ENCODE measurements around the gene TLK2.

TLK2 gene

GRCh38 chr17:62655656-62656055 lies 177.0 kb downstream of the TLK2 start:
- peaks cover 62% of the 10 kb centered on the region for H3K4me1 Mint-ChIP-seq
- peaks cover 55% of the 10 kb centered on the region for H3K36me3 Mint-ChIP-seq (ENCODE audit: low read depth)
- peaks cover 18% of the 10 kb centered on the region for H3K9me3 Mint-ChIP-seq
- H3K4me3 Mint-ChIP-seq = no peak overlapping the region
- H3K27me3 Mint-ChIP-seq (ENCODE audit: low read depth, poor library complexity) = peaks cover 3% of the 10 kb centered on the region
- no peak for TF ChIP-seq CTCF (IDR thresholded peaks at IDR 0.05)
- DNase-seq = no peak
- H3K27ac Mint-ChIP-seq = no peak overlapping the region

DNA sequence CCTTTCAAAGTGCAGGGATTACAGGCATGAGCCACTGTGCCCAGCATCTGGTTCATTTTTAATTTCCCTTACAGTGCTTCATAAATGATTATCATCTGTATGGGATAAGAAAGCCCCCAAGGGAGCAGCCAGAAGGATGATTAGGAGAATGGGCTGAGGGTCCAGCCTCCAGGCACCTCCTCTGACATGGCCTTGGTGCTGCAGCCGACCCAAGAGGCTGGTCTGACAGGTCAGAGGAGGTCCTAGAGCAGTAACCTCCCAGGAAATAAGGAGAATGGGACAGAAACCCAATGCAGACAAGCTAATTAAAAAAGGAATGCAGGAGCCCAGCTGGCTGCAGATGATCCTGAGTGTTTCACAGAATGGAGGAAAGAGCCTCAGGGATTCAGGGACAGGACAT lies 177.8 kb downstream of the TLK2 start:
- no peak for TF ChIP-seq CTCF (IDR thresholded peaks at IDR 0.05)
- peaks cover 62% of the 10 kb centered on the region for H3K36me3 Mint-ChIP-seq (ENCODE audit: low read depth)
- no peak overlapping the region for H3K27ac Mint-ChIP-seq
- H3K27me3 Mint-ChIP-seq (ENCODE audit: low read depth, poor library complexity) = peaks cover 3% of the 10 kb centered on the region
- no peak overlapping the region for H3K4me3 Mint-ChIP-seq
- H3K4me1 Mint-ChIP-seq = peaks cover 62% of the 10 kb centered on the region
- peaks cover 25% of the 10 kb centered on the region for H3K9me3 Mint-ChIP-seq
- no peak for DNase-seq

- Mint-ChIP-seq H3K36me3 (ENCODE audit: low read depth) (peaks cover 68% of the 10 kb centered on the region), H3K9me3 (peaks cover 27% of the 10 kb centered on the region), H3K27me3 (ENCODE audit: low read depth, poor library complexity) (peaks cover 3% of the 10 kb centered on the region), H3K4me3 (no peak overlapping the region), H3K27ac (peak overlapping the region; percentile 83), H3K4me1 (peaks cover 55% of the 10 kb centered on the region)
- no peak for DNase-seq
- TF ChIP-seq CTCF (IDR thresholded peaks at IDR 0.05) = no peak
These were observed 178.6 kb downstream of the TLK2 start for GRCh38 chr17:62657145-62657665.

DNA sequence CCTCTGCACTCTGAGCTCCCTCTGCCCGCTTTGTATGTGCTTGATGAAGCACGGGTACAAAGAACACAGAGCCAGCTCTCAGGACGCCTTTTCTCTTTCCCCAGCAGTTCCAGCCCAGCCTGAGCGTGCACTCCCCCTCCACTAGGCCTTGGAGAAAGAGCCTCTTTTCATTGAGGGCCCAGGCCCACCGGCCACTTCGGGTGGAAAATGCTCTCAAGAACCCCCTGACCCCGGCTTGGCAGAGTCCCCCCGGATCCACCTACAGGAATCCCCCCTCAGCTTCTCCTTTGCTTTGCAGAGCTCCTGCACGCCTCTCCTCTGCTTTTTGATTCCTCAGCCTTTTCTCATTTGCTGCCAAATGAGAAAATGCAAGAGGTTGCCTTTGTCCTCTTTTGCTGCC lies 179.1 kb downstream of the TLK2 start:
- Mint-ChIP-seq H3K9me3 (peaks cover 27% of the 10 kb centered on the region), H3K36me3 (ENCODE audit: low read depth) (peaks cover 73% of the 10 kb centered on the region), H3K27me3 (ENCODE audit: low read depth, poor library complexity) (peaks cover 3% of the 10 kb centered on the region), H3K4me3 (no peak overlapping the region), H3K4me1 (peaks cover 53% of the 10 kb centered on the region), H3K27ac (peak overlapping the region; percentile 95)
- TF ChIP-seq CTCF (IDR thresholded peaks at IDR 0.05) = no peak
- DNase-seq = no peak

DNA sequence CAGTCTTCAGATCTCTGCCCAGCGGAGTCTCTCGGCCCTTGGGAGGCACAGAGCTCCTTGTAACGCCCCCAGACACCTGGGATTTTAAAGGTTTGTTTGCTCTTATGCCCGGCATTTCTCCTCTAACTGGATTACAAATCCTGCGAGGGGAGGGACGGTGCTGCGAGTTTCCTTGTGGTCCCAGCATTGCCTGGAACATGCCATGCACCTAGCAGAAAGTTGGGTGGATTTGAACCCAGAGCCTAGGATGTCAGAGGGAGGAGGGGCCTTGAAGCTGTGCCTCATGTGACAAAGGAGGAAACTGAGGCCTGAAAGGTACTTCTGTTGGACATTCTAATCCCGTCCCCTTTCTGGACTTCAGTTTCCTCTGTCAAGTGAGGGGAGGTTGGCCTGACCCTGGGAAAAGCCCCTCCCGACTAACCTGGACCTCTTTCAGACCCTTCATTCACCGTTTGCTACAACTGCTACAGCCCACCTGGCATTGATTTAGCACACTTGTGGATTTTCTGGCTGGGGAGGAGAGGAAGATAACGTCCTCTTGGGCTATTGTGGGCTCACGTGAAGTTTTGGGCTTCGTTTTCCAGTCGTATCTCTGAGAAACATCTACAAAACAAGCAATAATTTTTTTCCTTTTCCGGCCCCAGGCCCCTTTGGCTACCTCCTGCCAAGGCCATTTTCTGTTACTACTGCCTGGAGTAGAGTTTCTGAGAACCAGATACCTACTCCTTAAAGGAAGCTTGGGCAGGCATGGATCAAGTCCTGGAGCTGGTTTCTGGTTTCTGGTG lies 179.7 kb downstream of the TLK2 start:
- no peak for DNase-seq
- no peak for TF ChIP-seq CTCF (IDR thresholded peaks at IDR 0.05)
- Mint-ChIP-seq H3K9me3 (peaks cover 27% of the 10 kb centered on the region), H3K4me3 (no peak overlapping the region), H3K27me3 (ENCODE audit: low read depth, poor library complexity) (peaks cover 3% of the 10 kb centered on the region), H3K36me3 (ENCODE audit: low read depth) (peaks cover 79% of the 10 kb centered on the region), H3K27ac (peak overlapping the region; percentile 95), H3K4me1 (peaks cover 53% of the 10 kb centered on the region)
